Eye (tissue), 1 donor: ENCODE measurements around the gene UGT1A10.

Experiments
- DNase-seq: peaks from one replicate; pipeline ENCODE4 v3.0.0-alpha.2; 2015

The UGT1A10 gene

GRCh38 chr2:233656443-233656842 lies 20.2 kb downstream of the UGT1A10 start:
- DNase-seq = no peak

- no peak for DNase-seq
These were observed 22.4 kb downstream of the UGT1A10 start for GRCh38 chr2:233658610-233659009.

- DNase-seq = no peak
These were observed 27.7 kb downstream of the UGT1A10 start for GRCh38 chr2:233663911-233664310.

- no peak for DNase-seq
These were observed 32.5 kb downstream of the UGT1A10 start for GRCh38 chr2:233668605-233669260.

- DNase-seq = no peak
These were observed 35.3 kb downstream of the UGT1A10 start, which contains the start of gene UGT1A9 for GRCh38 chr2:233671290-233672161. UGT1A9 (plus strand) TSS chr2:233671898; CDS start chr2:233671935, 37 bp downstream.

GRCh38 chr2:233672886-233673285 lies 36.6 kb downstream of the UGT1A10 start:
- no peak for DNase-seq

GRCh38 chr2:233673896-233674295 lies 37.6 kb downstream of the UGT1A10 start:
- DNase-seq = no peak

GRCh38 chr2:233674314-233674713 lies 38.1 kb downstream of the UGT1A10 start:
- DNase-seq = no peak

GRCh38 chr2:233674995-233675394 lies 38.7 kb downstream of the UGT1A10 start:
- DNase-seq = no peak

- DNase-seq = no peak
These were observed 39.8 kb downstream of the UGT1A10 start for GRCh38 chr2:233676046-233676445.

- DNase-seq = no peak
These were observed 42.9 kb downstream of the UGT1A10 start for GRCh38 chr2:233679196-233679595.

GRCh38 chr2:233680361-233681045 lies 44.3 kb downstream of the UGT1A10 start:
- DNase-seq = no peak

- no peak for DNase-seq
These were observed 45.4 kb downstream of the UGT1A10 start, which contains the start of gene UGT1A7 for GRCh38 chr2:233681521-233682099. UGT1A7 (plus strand) TSS chr2:233681901; CDS start chr2:233681938, 37 bp downstream.

GRCh38 chr2:233684640-233685039 lies 48.4 kb downstream of the UGT1A10 start:
- no peak for DNase-seq

GRCh38 chr2:233686928-233687327 lies 50.7 kb downstream of the UGT1A10 start:
- DNase-seq = no peak

- no peak for DNase-seq
These were observed 52.1 kb downstream of the UGT1A10 start for GRCh38 chr2:233688341-233688740.

- DNase-seq = no peak
These were observed 52.8 kb downstream of the UGT1A10 start for GRCh38 chr2:233689031-233689430.

- DNase-seq = no peak
These were observed 53.3 kb downstream of the UGT1A10 start for GRCh38 chr2:233689501-233689900.

- no peak for DNase-seq
These were observed 54.2 kb downstream of the UGT1A10 start for GRCh38 chr2:233690444-233690843.

- no peak for DNase-seq
These were observed 55.5 kb downstream of the UGT1A10 start for GRCh38 chr2:233691443-233692433.

GRCh38 chr2:233692648-233693047 lies 56.4 kb downstream of the UGT1A10 start, which contains the start of gene UGT1A6:
UGT1A6 (plus strand) TSS chr2:233692890; CDS start chr2:233693005, 115 bp downstream.
- DNase-seq = no peak

- no peak for DNase-seq
These were observed 57.7 kb downstream of the UGT1A10 start for GRCh38 chr2:233693963-233694362.
